OCI-LY1 (cell line): Measurements from ENCODE around the gene ATP8B1.

ENCODE experiments used
- H2AFZ ChIP-seq: fragments of 200-600 bp; sonication (generic), shearing (Covaris generic); 2 replicates; pipeline ENCODE4 v1.6.0; 2014; ENCODE audit warnings: antibody characterized with exemption, mild to moderate bottlenecking, low read length
- H3F3A ChIP-seq: fragments of 200-600 bp; sonication (generic), shearing (Covaris generic); 2 replicates; pipeline ENCODE4 v1.6.0; 2014; ENCODE audit warnings: mild to moderate bottlenecking, antibody characterized with exemption, low read length, moderate library complexity; ENCODE audit not compliant: insufficient read depth
- H3K27ac ChIP-seq: fragments of 200-600 bp; sonication (generic); 2 replicates; pipeline ENCODE4 v1.5.1; 2014; ENCODE audit warnings: low read length, mixed run types, mild to moderate bottlenecking, low read depth; ENCODE audit not compliant: poor library complexity, severe bottlenecking
- H3K27me3 ChIP-seq: fragments of 200-600 bp; sonication (generic); 2 replicates; pipeline ENCODE4 v1.6.0; 2014; ENCODE audit warnings: antibody characterized with exemption, mild to moderate bottlenecking, low read length, moderate library complexity; ENCODE audit not compliant: insufficient read depth
- H3K36me3 ChIP-seq: fragments of 200-600 bp; sonication (generic); 2 replicates; pipeline ENCODE4 v1.6.1; 2014; ENCODE audit warnings: mild to moderate bottlenecking, antibody characterized with exemption, low read length, moderate library complexity, mixed read lengths; ENCODE audit not compliant: insufficient read depth
- H3K4me1 ChIP-seq: fragments of 200-600 bp; sonication (generic); 2 replicates; pipeline ENCODE4 v1.5.1; 2014; ENCODE audit warnings: mild to moderate bottlenecking, low read length, moderate library complexity; ENCODE audit not compliant: insufficient read depth, severe bottlenecking
- H3K4me2 ChIP-seq: fragments of 200-600 bp; sonication (generic), shearing (Covaris generic); 2 replicates; pipeline ENCODE4 v1.6.1; 2014; ENCODE audit warnings: low read length
- H3K4me3 ChIP-seq: fragments of 200-600 bp; sonication (generic); 2 replicates; pipeline ENCODE4 v1.5.1; 2014; ENCODE audit warnings: low read length, low read depth, mild to moderate bottlenecking, mixed read lengths; ENCODE audit not compliant: poor library complexity, severe bottlenecking
- H3K79me2 ChIP-seq: fragments of 200-600 bp; shearing (Covaris generic); 2 replicates; pipeline ENCODE4 v1.6.1; 2016; ENCODE audit warnings: mixed run types, low read length, mixed read lengths; ENCODE audit not compliant: insufficient read depth
- H3K9ac ChIP-seq: fragments of 200-600 bp; sonication (generic), shearing (Covaris generic); 2 replicates; pipeline ENCODE4 v1.6.1; 2014; ENCODE audit warnings: mild to moderate bottlenecking, low read length, mixed read lengths
- H3K9me2 ChIP-seq: fragments of 200-600 bp; sonication (generic), shearing (Covaris generic); 2 replicates; pipeline ENCODE4 v1.6.1; 2014; ENCODE audit warnings: low read depth, mild to moderate bottlenecking, low read length, mixed read lengths
- H3K9me3 ChIP-seq: fragments of 200-600 bp; shearing (Covaris generic); 2 replicates; pipeline ENCODE4 v1.6.1; 2014; ENCODE audit warnings: low read length, mixed read lengths
- H4K20me1 ChIP-seq: fragments of 200-600 bp; sonication (generic), shearing (Covaris generic); 2 replicates; pipeline ENCODE4 v1.6.0; 2016; ENCODE audit warnings: mild to moderate bottlenecking, low read length; ENCODE audit not compliant: insufficient read depth
- CTCF ChIP-seq: fragments of 200-600 bp; sonication (generic), shearing (Covaris generic); IDR thresholded peaks from 2 replicates; pipeline ENCODE4 v1.5.1; 2017; ENCODE audit warnings: mild to moderate bottlenecking, antibody characterized with exemption, low read length, moderate library complexity, mixed read lengths
- EZH2 ChIP-seq: fragments of 200-600 bp; sonication (generic), shearing (Covaris generic); IDR thresholded peaks from 2 replicates; pipeline ENCODE4 v1.8.0; 2017; ENCODE audit warnings: borderline replicate concordance, mixed run types, mild to moderate bottlenecking, antibody characterized with exemption, low read length, moderate library complexity, mixed read lengths

Gene ATP8B1

GRCh38 chr18:57843386-57843785, 40.3 kb upstream of the ATP8B1 start:
- H2AFZ ChIP-seq = no peak overlapping the region
- 0 out of 2 replicates have a peak, but pooled peaks cover under 1% of the 10 kb centered on the region for H3K27me3 ChIP-seq
- H3K9me2 ChIP-seq = no peaks in the 10 kb centered on the region
- peaks cover 2% of the 10 kb centered on the region for H3K4me1 ChIP-seq
- H3K4me2 ChIP-seq = no peak overlapping the region
- no peak overlapping the region for H3K27ac ChIP-seq
- H3K79me2 ChIP-seq = no peaks in the 10 kb centered on the region
- no peaks in the 10 kb centered on the region for H3F3A ChIP-seq
- no peaks in the 10 kb centered on the region for H4K20me1 ChIP-seq
- H3K9me3 ChIP-seq = no peaks in the 10 kb centered on the region
- no peaks in the 10 kb centered on the region for H3K36me3 ChIP-seq
- TF ChIP-seq EZH2 (no peak), CTCF (no peak)
- H3K4me3 ChIP-seq = no peak overlapping the region
- H3K9ac ChIP-seq = no peak overlapping the region

- TF ChIP-seq EZH2 (no peak), CTCF (no peak)
- Histone ChIP-seq H3K4me3 (no peak overlapping the region), H3K9me2 (no peaks in the 10 kb centered on the region), H3K27ac (no peak overlapping the region), H3K27me3 (0 out of 2 replicates have a peak, but pooled peaks cover 6% of the 10 kb centered on the region), H2AFZ (no peak overlapping the region), H3K9ac (no peak overlapping the region), H3K36me3 (no peaks in the 10 kb centered on the region), H3F3A (no peaks in the 10 kb centered on the region), H3K79me2 (no peaks in the 10 kb centered on the region), H3K9me3 (no peaks in the 10 kb centered on the region), H4K20me1 (no peaks in the 10 kb centered on the region), H3K4me2 (no peak overlapping the region), H3K4me1 (peaks cover 8% of the 10 kb centered on the region)
These were observed 38.5 kb upstream of the ATP8B1 start for GRCh38 chr18:57841568-57841967.

- H3K4me1 ChIP-seq = peaks cover 8% of the 10 kb centered on the region
- H3K4me3 ChIP-seq = no peak overlapping the region
- no peaks in the 10 kb centered on the region for H3K9me2 ChIP-seq
- H4K20me1 ChIP-seq = no peaks in the 10 kb centered on the region
- H3K36me3 ChIP-seq = no peaks in the 10 kb centered on the region
- no peak overlapping the region for H3K9ac ChIP-seq
- H3K4me2 ChIP-seq = no peak overlapping the region
- no peak for TF ChIP-seq EZH2
- H3K79me2 ChIP-seq = no peaks in the 10 kb centered on the region
- no peaks in the 10 kb centered on the region for H3K9me3 ChIP-seq
- no peak overlapping the region for H3K27ac ChIP-seq
- H2AFZ ChIP-seq = no peak overlapping the region
- H3F3A ChIP-seq = no peaks in the 10 kb centered on the region
- H3K27me3 ChIP-seq = 0 out of 2 replicates have a peak, but pooled peaks cover 6% of the 10 kb centered on the region
These were observed 36.8 kb upstream of the ATP8B1 start for GRCh38 chr18:57839942-57840381.

- Histone ChIP-seq H3K4me1 (peaks cover 8% of the 10 kb centered on the region), H3K27ac (no peak overlapping the region), H3K36me3 (no peaks in the 10 kb centered on the region), H4K20me1 (no peaks in the 10 kb centered on the region), H3K9me2 (no peaks in the 10 kb centered on the region), H3K9ac (no peak overlapping the region), H3K4me3 (no peak overlapping the region), H3F3A (no peaks in the 10 kb centered on the region), H3K9me3 (no peaks in the 10 kb centered on the region), H3K4me2 (no peak overlapping the region), H3K79me2 (no peaks in the 10 kb centered on the region), H3K27me3 (0 out of 2 replicates have a peak, but pooled peaks cover 6% of the 10 kb centered on the region), H2AFZ (no peak overlapping the region)
- no peak for TF ChIP-seq EZH2
- no peak for TF ChIP-seq CTCF
These were observed 34.9 kb upstream of the ATP8B1 start for GRCh38 chr18:57837917-57838548.
